Activated T-helper 2 cell treated with anti-CD3 and anti-CD28 coated beads, Interferon-gamma antibody, Interleukin-2, Interleukin-4, amounts not matched to agents 10 μg/mL and 5 μg/mL and 100 μg/mL, durations not matched to agents 14 hours and 24 hours and 36 hours (primary cell): ENCODE data around the gene GAB2. TPM values are rescaled to one million over a fixed set of nuclear protein-coding genes. Genes with fewer than 3 reads are reported as not detected.
"Not testable (repeated sequence)": the region's sequence is repeated elsewhere in the genome, so short reads cannot be mapped to it uniquely, and the experiment has no call there.

Experiments
- DNase-seq: peaks from one replicate; pipeline ENCODE4 v3.0.0; 2021; ENCODE audit warnings: low spot score
- H3K27ac Mint-ChIP-seq: one replicate; pipeline ENCODE4 v1.8.0; 2021; ENCODE audit warnings: mixed read lengths
- H3K27me3 Mint-ChIP-seq: one replicate; pipeline ENCODE4 v1.8.0; 2021; ENCODE audit warnings: low read depth, mixed read lengths
- H3K36me3 Mint-ChIP-seq: one replicate; pipeline ENCODE4 v1.8.0; 2021; ENCODE audit warnings: low read depth, mixed read lengths
- H3K4me1 Mint-ChIP-seq: one replicate; pipeline ENCODE4 v1.8.0; 2021; ENCODE audit warnings: low read depth, mixed read lengths
- H3K4me3 Mint-ChIP-seq: one replicate; pipeline ENCODE4 v1.8.0; 2021; ENCODE audit warnings: low read depth, mild to moderate bottlenecking, moderate library complexity, mixed read lengths
- H3K9me3 Mint-ChIP-seq: one replicate; pipeline ENCODE4 v1.8.0; 2021; ENCODE audit warnings: mixed read lengths
- intact Hi-C: fragments of 100-400 bp; cut with micrococcal nuclease; formaldehyde crosslinking; loops from one replicate; pipeline ENCODE4 v1.15.1; 2023
- total RNA-seq: library from RNA; stranded (reverse); gene quantifications from 2 replicates; pipeline ENCODE4 v1.2.3, GENCODE V29; 2022

The GAB2 gene
- total RNA-seq, 1 donor from 2014 or later, result 32.8 TPM

DNA sequence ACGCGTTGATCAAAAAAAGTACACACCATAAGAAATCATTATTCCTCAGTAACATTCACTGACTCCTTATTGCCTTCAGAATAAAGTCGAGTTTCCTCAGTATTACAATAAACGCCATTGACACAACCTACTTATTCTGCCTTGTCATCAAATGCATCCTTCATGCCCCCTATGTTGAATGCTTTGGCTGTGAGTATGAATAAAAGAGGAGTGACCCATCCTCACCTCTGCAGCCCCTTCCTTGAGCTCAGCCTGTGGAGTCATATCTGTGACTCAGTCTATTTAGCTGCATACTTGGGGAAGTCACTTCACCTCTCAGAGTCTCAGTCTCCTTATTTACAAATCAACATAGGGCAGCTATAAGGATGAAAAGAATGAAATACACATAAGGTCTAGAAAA lies 163.8 kb downstream of the GAB2 start:
- Mint-ChIP-seq H3K4me1 (peaks cover 51% of the 10 kb centered on the region), H3K36me3 (peaks cover 68% of the 10 kb centered on the region), H3K4me3 (no peak overlapping the region), H3K27me3 (no peaks in the 10 kb centered on the region), H3K9me3 (no peaks in the 10 kb centered on the region), H3K27ac (no peak overlapping the region)
- intact Hi-C loops, result no loop called here
- no peak for DNase-seq

- Mint-ChIP-seq H3K27ac (peak overlapping the region; percentile 20), H3K9me3 (no peaks in the 10 kb centered on the region), H3K27me3 (no peaks in the 10 kb centered on the region), H3K4me1 (peaks cover 35% of the 10 kb centered on the region), H3K36me3 (peaks cover 81% of the 10 kb centered on the region), H3K4me3 (no peak overlapping the region)
- no peak for DNase-seq
- intact Hi-C loops, result no loop called here
Observed at GRCh38 chr11:78251083-78251775, 166.4 kb downstream of the GAB2 start.

DNA sequence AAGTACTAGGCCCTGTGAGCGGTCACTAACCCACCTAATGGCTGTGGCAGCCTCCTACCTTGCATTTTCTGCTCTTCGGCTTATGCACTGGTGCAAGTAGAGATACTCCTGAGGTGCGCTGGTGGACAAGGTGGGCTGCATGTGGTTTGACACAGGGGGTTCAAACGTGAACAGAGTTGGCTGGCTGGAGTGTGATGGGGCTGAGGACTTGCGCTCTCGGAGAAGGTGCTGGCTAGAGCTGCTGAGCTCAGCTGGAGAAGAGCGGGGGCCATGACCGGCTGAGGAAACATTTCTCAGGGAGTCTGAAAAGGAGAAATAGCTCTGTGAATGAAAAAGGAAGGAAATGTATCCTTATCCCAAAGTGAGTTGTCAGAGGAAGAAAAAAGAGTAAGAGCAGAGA lies 167.5 kb downstream of the GAB2 start:
- Mint-ChIP-seq H3K4me1 (peaks cover 36% of the 10 kb centered on the region), H3K27me3 (no peaks in the 10 kb centered on the region), H3K27ac (no peak overlapping the region), H3K9me3 (no peaks in the 10 kb centered on the region), H3K36me3 (peaks cover 79% of the 10 kb centered on the region), H3K4me3 (no peak overlapping the region)
- intact Hi-C loops, result no loop called here
- DNase-seq, result no peak

- H3K27ac Mint-ChIP-seq, result no peak overlapping the region
- no peak overlapping the region for H3K4me3 Mint-ChIP-seq
- intact Hi-C loops, result loop anchor here (5.0 kb wide), 1 partner anchor 43 kb away; no protein-coding TSS in a partner anchor
- H3K4me1 Mint-ChIP-seq, result peaks cover 42% of the 10 kb centered on the region
- H3K27me3 Mint-ChIP-seq, result no peaks in the 10 kb centered on the region
- no peaks in the 10 kb centered on the region for H3K9me3 Mint-ChIP-seq
- no peak for DNase-seq
- H3K36me3 Mint-ChIP-seq, result peaks cover 80% of the 10 kb centered on the region
Observed at GRCh38 chr11:78248903-78249302, 168.7 kb downstream of the GAB2 start.

- peaks cover 40% of the 10 kb centered on the region for H3K4me1 Mint-ChIP-seq
- DNase-seq, result no peak
- intact Hi-C loops, result loop anchor here (5.0 kb wide), 1 partner anchor 44 kb away; no protein-coding TSS in a partner anchor
- no peaks in the 10 kb centered on the region for H3K27me3 Mint-ChIP-seq
- no peaks in the 10 kb centered on the region for H3K9me3 Mint-ChIP-seq
- H3K4me3 Mint-ChIP-seq, result no peak overlapping the region
- peaks cover 81% of the 10 kb centered on the region for H3K36me3 Mint-ChIP-seq
- no peak overlapping the region for H3K27ac Mint-ChIP-seq
Observed at GRCh38 chr11:78248191-78248590, 169.4 kb downstream of the GAB2 start.

DNA sequence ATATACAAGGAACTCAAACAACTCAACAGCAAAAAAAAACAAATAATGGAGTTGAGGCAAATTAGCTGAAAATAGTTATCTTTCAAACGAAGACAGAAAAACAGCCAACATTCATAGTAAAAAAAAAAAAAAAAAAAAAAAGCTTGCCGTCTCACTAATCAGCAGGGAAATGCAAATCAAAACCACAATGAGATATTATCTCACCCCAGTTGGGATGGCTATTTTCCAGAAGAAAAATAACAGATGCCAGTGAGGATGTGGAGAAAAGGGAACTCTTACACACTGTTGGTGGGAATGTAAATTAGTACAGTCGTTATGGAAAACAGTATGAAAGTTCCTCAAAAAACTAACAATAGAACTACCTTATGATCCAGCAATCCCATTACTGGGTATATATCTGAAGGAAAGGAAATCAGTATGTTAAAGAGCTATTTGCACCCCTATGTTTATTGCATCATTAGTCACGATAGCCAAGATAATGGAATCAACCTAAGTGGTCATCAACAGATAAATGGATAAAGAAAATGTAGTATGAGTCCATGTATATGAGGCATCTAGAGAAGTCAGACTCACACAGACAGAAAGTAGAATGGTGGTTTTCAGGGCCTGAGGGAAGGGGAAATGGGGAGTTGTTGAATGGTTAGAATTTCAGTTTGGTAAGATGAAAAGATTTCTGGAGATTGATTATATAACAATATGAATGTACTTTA lies 172.9 kb downstream of the GAB2 start:
- Mint-ChIP-seq H3K4me1 (peaks cover 24% of the 10 kb centered on the region), H3K4me3 (peak overlapping the region; percentile 6), H3K27me3 (no peaks in the 10 kb centered on the region), H3K27ac (peak overlapping the region; percentile 8), H3K9me3 (peaks cover 20% of the 10 kb centered on the region), H3K36me3 (peaks cover 94% of the 10 kb centered on the region)
- DNase-seq, result no peak
- intact Hi-C loops, result loop anchor here (5.0 kb wide), 1 partner anchor 48 kb away; no protein-coding TSS in a partner anchor

DNA sequence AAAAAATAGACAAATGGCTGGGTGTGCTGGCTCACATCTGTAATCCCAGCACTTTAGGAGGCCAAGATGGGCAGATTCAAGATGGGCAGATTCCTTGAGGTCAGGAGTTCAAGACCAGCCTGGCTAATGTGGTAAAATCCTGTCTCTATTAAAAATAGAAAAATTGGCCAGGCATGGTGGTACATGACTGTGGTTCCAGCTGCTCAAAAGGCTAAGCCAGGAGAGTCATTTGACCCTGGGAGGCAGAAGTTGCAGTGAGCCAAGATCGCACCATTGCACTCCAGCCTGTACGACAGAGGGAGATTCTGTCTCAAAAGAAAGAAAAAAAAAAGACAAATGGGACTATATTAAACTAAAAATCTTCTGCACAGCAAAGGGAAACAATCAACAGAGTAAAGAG lies 173.5 kb downstream of the GAB2 start:
- Mint-ChIP-seq H3K9me3 (peaks cover 20% of the 10 kb centered on the region), H3K27ac (peak overlapping the region; percentile 8), H3K4me3 (peak overlapping the region; percentile 6), H3K36me3 (peaks cover 95% of the 10 kb centered on the region), H3K4me1 (peaks cover 24% of the 10 kb centered on the region), H3K27me3 (no peaks in the 10 kb centered on the region)
- DNase-seq, result no peak
- intact Hi-C loops, result no loop called here

DNA sequence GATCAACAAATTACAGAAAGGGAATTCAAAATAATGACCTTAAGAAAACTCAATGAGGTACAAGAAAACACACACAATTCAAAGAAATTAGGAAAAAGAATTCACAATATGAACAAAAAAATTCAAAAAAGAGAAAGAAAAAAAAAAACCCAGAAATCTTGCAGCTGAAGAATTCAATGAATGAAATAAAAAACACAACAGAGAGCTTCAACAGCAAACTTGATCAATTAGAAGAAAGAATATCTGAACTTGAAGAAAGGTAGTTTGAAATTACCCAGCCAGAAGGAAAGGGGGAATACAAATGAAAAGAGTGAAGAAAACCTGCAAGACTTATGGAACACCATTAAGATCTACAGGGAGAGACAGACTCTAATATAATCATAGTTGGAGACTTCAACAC lies 176.1 kb downstream of the GAB2 start:
- H3K27me3 Mint-ChIP-seq, result no peaks in the 10 kb centered on the region
- no peak overlapping the region for H3K4me3 Mint-ChIP-seq
- peak overlapping the region; percentile 5 for H3K27ac Mint-ChIP-seq
- intact Hi-C loops, result no loop called here
- peaks cover 38% of the 10 kb centered on the region for H3K9me3 Mint-ChIP-seq
- H3K4me1 Mint-ChIP-seq, result peaks cover 26% of the 10 kb centered on the region
- DNase-seq, result no peak
- H3K36me3 Mint-ChIP-seq, result peaks cover 94% of the 10 kb centered on the region

DNA sequence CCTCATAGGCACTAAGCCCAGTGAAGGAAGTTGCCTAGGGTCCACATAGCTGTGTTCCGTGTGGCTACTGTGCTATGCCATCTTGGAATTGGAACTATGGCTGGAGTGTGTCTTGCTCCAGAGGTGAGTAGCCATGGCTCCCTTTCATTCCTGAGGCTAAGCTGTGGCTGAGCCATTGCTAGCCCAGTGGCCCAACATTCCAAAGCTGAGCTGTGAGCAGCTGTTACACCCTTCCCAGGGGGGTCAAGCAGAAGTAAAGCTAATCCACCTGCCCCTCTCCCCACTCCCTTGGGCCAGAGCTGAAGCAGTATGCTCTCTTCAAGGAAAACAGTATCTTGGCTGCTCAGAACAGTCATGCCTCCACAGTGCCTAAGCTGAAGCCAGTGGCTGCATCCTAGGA lies 177.8 kb downstream of the GAB2 start:
- Mint-ChIP-seq H3K4me1 (peaks cover 20% of the 10 kb centered on the region), H3K9me3 (peaks cover 38% of the 10 kb centered on the region), H3K4me3 (no peak overlapping the region), H3K27me3 (no peaks in the 10 kb centered on the region), H3K27ac (no peak overlapping the region), H3K36me3 (peaks cover 90% of the 10 kb centered on the region)
- DNase-seq, result no peak
- intact Hi-C loops, result no loop called here

- H3K36me3 Mint-ChIP-seq, result peaks cover 82% of the 10 kb centered on the region
- no peak for DNase-seq
Observed at GRCh38 chr11:78237293-78238046, 180.2 kb downstream of the GAB2 start.

GRCh38 chr11:78234006-78234405 lies 183.6 kb downstream of the GAB2 start:
- Mint-ChIP-seq H3K27me3 (no peaks in the 10 kb centered on the region), H3K27ac (no peak overlapping the region), H3K9me3 (peaks cover 17% of the 10 kb centered on the region), H3K4me1 (peaks cover 47% of the 10 kb centered on the region), H3K4me3 (no peak overlapping the region), H3K36me3 (peaks cover 75% of the 10 kb centered on the region)
- DNase-seq, result no peak
- intact Hi-C loops, result no loop called here

More at GRCh38 chr11:78237293-78238046, 180.2 kb downstream of the GAB2 start:
- Mint-ChIP-seq H3K9me3 (peaks cover 36% of the 10 kb centered on the region), H3K27me3 (no peaks in the 10 kb centered on the region), H3K27ac (no peak overlapping the region), H3K4me3 (no peak overlapping the region), H3K4me1 (peaks cover 16% of the 10 kb centered on the region)
- intact Hi-C loops, result no loop called here

DNA sequence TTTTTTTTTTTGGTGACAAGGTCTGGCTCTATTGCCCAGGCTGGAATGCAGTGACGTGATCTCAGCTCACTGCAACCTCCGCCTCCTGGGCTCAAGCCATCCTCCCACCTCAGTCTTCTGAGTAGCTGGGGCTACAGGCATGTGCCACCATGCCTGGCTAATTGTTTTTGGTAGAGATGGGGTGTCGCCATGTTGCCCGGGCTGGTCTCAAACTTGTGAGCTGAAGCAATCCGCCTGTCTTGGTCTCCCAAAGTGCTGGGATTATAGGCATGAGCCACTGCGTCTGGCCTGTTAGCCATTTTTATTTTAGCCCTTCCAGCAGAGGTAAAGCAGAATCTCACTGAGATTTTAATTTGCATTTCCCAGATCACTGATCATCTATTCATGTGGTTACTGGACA lies 184.6 kb downstream of the GAB2 start:
- Mint-ChIP-seq H3K4me1 (peaks cover 56% of the 10 kb centered on the region), H3K9me3 (peaks cover 11% of the 10 kb centered on the region), H3K36me3 (peaks cover 70% of the 10 kb centered on the region)
- H3K4me3 Mint-ChIP-seq, intact Hi-C loops, DNase-seq, H3K27ac Mint-ChIP-seq, H3K27me3 Mint-ChIP-seq: not testable (repeated sequence)
